HG03378 (cell line): Measurements from ENCODE around the gene GK.
"Not testable (repeated sequence)": the region's sequence is repeated elsewhere in the genome, so short reads cannot be mapped to it uniquely, and the experiment has no call there.

ENCODE experiments used
- ATAC-seq: cut with Tn5 transposase; IDR thresholded peaks from one replicate; pipeline ENCODE4 v1.9.1; 2021; ENCODE audit warnings: mild to moderate bottlenecking, moderate library complexity; ENCODE audit not compliant: unreplicated experiment

The GK gene

DNA sequence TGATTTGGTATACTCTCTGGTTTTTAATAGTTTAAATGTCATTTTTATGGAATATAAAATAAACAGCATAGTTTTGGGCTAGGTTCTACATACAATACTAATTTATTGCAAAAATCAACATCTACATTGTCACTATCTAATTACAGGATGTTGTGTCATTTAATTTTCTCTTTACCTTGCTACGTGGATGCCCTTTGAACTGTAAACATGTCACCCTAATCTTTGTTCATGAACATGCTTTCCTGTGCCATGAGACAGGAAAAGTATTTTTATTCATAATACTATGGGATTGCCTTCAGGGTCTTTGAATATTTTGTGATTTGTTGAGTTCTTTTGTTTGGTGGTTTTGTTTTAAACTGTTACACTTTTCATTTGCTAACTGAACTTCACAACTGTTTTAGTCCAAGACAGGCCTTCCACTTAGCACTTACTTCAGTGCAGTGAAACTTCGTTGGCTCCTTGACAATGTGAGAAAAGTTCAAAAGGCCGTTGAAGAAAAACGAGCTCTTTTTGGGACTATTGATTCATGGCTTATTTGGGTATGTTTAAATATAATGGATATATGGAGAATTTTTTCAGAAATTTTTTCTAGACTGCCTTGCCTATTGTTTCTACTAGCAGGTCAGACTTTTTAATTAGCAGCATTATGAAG is 40.9 kb downstream of the GK start:
- ATAC-seq = no peak

DNA sequence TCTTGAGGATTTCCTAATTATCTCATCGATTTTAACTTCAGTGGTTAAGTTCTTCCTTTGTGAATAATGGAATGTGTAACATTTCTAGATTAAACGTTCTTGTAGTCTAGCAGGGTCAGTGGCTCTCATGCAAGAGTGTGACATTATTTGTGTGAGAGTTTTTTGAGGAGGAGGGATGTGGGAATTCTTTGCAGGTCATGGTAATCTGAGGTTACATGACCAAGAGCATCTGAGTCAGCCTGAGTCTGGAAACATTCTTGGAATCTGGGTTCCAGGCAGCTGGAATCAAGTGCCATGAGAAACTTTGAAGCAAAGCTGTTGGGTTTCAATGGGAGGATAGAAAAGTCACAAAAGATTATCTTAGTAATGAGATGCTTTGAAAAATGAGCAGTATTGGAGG is 49.5 kb downstream of the GK start:
- no peak for ATAC-seq

GRCh38 chrX:30706216-30706775 is 53.1 kb downstream of the GK start:
- ATAC-seq = no peak

- ATAC-seq = no peak
Measured at GRCh38 chrX:30712214-30712613, 59.0 kb downstream of the GK start.

DNA sequence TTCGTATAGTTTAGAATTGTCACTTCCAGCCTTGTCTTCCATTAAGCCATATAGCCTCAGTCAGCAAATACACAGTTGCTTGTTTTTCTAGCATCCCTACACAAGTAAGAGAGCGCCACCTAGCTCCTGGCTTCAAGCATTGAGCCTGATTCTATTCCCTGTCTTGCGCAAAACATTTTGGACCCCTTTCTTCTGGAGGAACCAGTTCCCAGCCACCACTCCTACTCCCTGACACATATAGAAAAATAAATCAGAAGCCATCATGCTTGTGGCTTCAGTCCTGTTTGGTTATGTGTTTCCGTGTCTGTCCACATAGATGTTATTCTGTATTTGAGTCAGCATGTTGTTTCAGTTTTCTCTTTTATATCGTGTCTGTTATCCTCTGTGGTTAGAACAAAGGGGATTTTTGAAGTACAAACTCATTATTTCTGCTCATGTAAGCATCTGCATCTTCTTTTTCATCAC is 59.9 kb downstream of the GK start:
- ATAC-seq = peak; percentile 99

DNA sequence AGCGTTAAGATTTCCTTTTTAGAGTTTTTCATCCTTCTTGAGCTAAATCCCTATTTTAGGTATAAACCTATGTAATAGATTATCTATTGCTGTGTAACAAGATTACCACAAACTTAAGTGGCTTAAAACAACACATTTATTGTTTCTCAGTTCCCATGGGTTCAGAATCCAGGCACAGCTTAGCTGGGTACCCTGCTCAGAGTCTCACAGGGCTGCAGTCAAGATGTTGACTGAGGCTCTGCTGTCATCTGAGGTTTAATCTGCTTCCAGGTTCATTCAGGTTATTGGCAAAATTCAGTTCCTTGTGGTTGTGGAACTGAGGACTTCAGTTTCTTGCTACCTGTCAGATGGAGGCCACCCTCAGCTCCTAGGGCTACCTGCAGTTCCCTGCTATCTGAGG is 60.9 kb downstream of the GK start:
- no peak for ATAC-seq

DNA sequence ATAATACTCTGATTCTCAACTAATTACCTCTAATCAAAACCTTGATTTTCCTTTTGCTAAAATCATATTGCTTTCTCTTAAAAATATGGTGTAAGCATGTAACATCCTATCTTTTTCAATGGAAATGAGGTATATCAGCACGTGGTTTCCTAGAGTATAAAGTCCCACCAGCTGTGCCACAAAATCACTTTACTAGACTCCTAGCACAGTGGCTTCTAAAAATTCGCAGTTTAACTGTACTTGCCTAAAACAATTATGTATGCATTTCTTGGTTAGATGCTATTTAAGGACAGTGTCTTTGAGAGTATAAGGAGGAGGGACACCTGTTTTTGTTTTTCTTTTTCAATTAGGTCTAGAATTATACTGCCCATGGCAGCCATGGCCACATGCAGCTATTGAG is 62.8 kb downstream of the GK start:
- ATAC-seq = no peak

DNA sequence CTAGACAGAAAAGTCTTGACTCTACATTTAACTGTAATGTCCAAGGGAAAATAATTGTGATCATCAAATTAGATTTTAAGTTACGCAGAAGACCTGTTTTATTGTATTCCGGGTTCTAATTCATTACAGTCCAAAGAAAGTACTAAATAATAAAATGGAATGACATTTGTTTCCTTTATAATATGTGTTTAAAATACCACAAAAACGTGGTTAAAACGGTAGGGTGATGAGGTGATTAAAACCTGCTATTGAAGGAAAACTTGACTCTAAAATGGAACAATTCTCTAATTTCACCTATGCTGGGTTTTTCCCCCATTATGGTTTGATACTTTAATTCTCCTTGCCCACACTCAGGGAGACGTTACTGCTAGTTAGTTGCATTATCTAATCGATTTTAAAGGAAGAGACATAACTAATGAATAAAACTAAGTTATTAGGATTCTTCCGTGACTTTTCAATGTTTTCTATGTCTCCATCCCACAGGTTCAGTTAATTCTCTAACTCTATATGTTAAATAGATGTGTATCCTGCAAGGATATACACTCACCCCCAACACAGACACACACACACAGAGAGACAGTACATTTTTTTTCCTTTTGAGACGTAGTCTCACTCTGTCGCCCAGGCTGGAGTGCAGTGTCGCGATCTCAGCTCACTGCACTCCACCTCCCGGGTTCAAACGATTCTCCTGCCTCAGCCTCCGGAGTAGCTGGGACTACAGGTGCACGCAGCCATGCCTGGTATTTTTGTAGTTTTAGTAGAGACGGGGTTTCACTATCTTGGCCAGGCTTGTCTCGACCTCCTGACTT is 80.8 kb downstream of the GK start:
- ATAC-seq = no peak

- ATAC-seq = no peak
Measured at GRCh38 chrX:30734782-30735181, 81.6 kb downstream of the GK start.

- ATAC-seq = peak; percentile 98
Measured at GRCh38 chrX:30735839-30736238, 82.6 kb downstream of the GK start.

GRCh38 chrX:30741545-30741944 is 88.3 kb downstream of the GK start:
- no peak for ATAC-seq

DNA sequence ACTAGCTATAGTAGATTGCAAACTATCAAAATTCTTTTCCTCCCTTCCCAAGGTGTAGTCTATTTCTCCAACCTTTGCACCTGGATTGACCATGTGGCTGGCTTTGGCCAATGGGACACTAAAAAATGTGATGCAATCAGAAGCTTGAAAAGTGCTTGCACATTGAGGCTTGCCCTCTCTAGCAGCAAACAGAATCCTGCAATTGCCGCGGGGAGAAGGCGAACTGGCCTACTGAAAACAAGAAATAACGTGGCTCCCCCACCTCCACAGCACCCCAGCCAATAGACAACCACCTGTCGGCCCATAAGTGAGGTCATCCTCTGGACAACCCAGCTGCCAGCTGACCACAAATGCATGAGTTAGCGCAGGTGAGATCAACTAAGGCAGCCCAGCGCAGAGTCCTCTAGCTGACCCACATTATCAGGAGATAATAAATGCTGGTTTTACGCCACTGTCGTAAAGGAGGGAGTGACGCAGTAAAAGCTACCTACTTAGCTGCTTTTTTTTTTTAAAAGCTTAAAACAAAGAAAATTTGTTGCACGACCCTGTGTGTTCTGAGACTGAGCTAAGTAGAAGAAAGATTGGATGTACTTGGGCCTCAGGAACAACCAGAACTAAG is 95.2 kb downstream of the GK start:
- no peak for ATAC-seq

DNA sequence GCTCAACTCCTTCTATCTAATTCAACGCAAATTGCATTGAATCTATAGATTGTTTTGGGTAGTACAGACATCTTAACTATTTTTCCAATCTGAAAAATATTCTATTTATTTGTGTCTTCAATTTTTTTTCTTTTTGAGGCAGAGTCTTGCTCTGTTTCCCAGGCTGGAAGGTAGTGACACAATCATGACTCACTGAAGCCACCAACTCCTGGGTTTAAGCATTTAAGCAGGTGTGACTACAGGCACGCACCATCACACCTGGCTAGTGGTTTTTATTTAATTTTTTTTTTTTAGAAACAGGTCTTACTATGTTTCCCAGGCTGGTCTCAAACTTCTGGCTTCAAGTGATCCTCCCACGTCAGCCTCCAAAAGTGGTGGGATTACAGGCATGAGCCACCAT is 98.3 kb downstream of the GK start:
- no peak for ATAC-seq

DNA sequence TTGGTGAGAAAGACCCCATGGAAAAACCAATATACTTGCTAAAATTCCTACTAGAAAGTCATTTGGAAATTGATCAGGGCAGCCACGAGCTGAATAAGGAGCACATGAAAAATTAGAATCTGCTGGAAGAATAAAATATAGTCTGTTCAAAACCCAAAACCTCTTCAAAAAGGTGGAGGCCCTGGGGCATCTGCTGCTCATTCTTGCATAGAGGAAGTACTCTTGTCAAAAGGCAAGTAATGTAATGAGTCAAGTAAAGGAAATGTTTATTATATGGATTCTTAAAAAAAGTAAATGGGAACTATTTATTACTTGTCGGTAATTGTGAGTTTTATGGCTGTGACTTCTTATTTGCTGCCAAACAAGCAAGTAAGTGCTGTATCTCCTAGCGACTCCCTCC is 109.5 kb downstream of the GK start:
- ATAC-seq = no peak

DNA sequence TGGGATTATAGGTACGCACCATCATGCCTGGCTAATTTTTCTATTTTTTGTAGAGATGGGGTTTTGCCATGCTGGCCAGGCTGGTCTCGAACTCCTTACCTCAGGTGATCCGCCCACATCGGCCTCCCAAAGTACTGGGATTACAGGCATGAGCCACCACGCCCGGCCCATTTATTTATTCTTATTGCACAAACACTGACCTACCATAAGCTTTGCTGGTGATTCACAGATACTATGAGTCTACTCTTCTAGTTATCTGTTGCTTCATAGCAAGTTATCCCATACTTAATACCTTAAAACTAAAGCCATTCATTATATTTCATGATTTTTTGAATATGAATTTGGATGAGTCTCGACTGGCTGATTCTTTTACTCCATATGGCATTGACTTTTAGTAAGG is 120.5 kb downstream of the GK start:
- not testable (repeated sequence) for ATAC-seq

GRCh38 chrX:30777575-30777974 is 124.4 kb downstream of the GK start:
- ATAC-seq = no peak

DNA sequence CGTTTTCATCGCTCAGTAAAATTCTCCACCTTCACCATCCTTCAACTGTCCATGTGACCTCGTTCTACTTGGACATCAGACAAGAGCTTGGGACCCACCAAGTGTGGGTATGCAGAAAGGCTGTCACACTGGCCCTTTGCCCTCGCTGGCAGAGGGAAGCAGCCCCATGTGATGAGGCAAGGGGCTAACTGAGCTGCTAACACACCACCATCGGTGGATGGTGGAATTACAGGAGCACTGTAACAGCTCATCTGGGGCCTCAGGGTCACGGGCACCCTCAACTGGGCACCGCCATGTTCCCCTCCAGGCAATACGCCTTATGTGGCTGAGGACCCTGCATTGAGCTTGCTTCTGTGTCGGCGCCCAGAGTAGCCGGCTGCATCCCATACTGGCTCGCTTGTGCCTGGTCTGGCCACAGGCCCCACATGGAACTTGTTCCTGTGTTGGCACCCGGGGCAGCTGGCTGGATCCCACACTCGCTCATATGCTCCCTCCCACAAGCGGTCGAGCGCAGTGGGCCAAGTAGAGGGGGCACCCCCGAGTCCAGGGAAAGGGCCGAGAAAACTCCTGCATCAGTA is 126.3 kb downstream of the GK start:
- no peak for ATAC-seq
